Measurements from ENCODE around the gene PRR33. TPM values are rescaled to one million over a fixed set of nuclear protein-coding genes. Genes with fewer than 3 reads are reported as not detected.

Gene PRR33
- polyA plus RNA-seq, 6 donors from 2014 or later = 0.08 to 0.44 (median 0.16) TPM; not detected in 2

DNA sequence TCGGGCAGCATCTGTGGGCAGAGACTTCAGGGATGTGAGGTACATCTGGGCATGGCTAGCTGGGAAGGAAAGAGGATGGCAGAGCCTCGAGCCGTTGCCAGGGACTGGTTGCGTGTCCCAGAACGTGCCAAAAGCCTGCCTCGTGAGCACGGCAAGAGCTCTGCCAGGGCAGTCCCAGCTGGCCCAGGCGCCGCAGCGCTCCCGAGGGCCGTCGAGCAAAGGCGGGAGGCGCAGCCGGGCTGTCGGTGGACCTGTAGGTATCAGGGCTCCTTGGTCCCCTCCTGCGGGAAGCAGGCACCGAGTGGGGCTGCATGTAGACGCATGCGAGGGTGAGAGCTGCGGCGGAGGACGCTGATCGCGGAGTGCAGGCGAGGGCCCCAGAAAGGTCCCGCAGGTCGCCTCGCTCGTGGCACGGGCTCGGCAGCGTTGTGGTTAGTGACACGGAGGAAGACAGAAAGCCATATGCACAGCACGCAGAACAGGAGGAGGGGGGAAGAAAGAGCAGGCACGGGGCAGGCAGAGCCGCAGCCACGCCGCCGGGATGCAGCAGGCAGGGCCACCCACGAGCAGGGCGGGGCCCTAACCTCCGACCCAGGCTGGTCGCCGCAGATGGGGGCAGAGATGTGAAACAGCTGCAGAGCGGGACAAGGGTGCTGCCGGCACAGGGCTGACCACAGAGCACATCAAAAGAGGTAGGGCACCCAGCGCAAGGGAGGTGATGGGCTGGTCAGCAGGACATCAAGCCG, 20.8 kb downstream of the PRR33 start:
- no peaks in the 10 kb centered on the region for H3K27me3 Mint-ChIP-seq
- H3K9me3 Mint-ChIP-seq = no peaks in the 10 kb centered on the region
- peak overlapping the region in 3 of 6 donors; percentile 67 to 89 (median 78) for H3K27ac Mint-ChIP-seq
- peaks cover 47 to 64% (median 54%) of the 10 kb centered on the region in 3 donors for H3K4me1 Mint-ChIP-seq
- DNase-seq = no peak
- H3K4me3 Mint-ChIP-seq = peak overlapping the region in 4 of 8 donors; percentile 9 to 74 (median 30)
- ATAC-seq (ENCODE audit: low read depth in 2 of 2) = no peak
- H3K36me3 Mint-ChIP-seq = peaks cover 0 to 8% of the 10 kb centered on the region in 2 donors

DNA sequence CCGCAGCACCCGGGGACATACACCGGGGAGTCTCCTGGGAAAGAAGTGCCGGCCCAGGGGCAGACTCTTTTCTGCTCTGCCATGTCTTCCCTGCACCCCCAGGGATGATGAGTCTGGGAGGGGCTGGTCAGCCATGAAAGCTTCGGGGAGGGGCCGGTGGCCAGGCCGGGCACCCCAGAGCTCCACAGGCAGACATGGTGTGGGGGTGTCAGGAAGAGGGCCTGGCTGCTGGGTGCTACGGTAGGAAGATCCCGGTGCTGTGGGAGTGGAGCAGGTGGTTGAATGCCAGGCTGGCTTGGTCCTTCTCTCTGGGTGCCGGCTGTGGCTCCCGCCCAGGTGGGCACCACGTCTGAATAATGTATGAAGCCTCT, 21.4 kb downstream of the PRR33 start:
- Mint-ChIP-seq H3K36me3 (peaks cover 0 to 8% of the 10 kb centered on the region in 2 donors), H3K4me3 (peak overlapping the region in 3 of 8 donors; percentile 6 to 45 (median 16)), H3K4me1 (peaks cover 51 to 70% (median 57%) of the 10 kb centered on the region in 3 donors), H3K27me3 (no peaks in the 10 kb centered on the region), H3K27ac (peak overlapping the region in 2 of 6 donors; percentile 56 to 78), H3K9me3 (no peaks in the 10 kb centered on the region)
- no peak for DNase-seq
- no peak for ATAC-seq (ENCODE audit: low read depth in 2 of 2)

DNA sequence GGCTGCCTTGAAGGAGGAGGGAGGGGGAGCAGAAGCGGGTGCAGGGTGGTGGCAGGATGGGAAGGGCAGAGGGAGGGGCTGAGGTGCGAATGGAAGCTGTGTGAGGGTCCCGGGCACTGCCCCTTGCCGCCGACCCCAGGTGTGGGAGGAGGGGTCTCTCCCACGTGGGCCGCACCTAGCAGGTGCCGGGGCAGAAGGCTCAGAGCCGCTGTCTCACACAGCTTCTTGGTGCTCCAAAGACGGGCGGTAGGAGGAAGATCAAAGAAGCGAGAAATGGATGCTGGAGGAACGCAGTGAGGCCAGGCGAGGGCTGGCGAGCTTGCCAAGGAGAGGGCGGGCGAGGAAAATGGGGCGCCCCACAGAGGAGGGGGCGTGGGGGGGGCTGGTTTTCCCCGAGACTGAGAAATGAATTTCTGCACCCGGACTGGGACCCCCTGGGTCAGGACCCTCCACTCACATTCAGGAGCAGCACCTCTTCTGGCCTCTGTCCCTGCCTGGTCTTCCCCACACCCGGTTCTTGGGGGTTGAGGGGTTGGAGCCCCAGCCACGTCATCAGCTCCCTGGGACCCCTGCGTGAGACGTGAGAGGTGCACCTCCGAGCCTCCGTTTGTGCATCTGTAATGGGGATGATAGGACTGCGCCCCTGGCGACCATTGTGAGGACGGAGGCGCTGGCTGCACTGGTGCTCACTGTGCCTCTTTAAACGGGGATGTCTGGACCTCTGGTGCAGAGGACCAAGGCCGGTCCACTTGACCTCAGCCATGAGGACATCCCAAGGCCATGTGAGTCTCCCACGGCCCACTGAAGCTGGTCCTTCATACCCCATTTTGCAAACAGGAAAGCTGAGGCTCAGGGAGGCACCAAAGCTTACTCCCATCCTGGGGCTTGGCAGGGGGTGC, 22.0 kb downstream of the PRR33 start:
- H3K36me3 Mint-ChIP-seq = peaks cover 0 to 8% of the 10 kb centered on the region in 2 donors
- no peaks in the 10 kb centered on the region for H3K27me3 Mint-ChIP-seq
- no peak for DNase-seq
- peak overlapping the region in 4 of 8 donors; percentile 42 to 59 (median 46) for H3K4me3 Mint-ChIP-seq
- no peak for ATAC-seq (ENCODE audit: low read depth in 2 of 2)
- H3K4me1 Mint-ChIP-seq = peaks cover 52 to 77% (median 58%) of the 10 kb centered on the region in 3 donors
- H3K9me3 Mint-ChIP-seq = no peaks in the 10 kb centered on the region
- peak overlapping the region in 3 of 6 donors; percentile 69 to 74 (median 70) for H3K27ac Mint-ChIP-seq

- Mint-ChIP-seq H3K4me3 (peak overlapping the region in 3 of 8 donors; percentile 29 to 82 (median 30)), H3K27me3 (no peaks in the 10 kb centered on the region), H3K9me3 (no peaks in the 10 kb centered on the region), H3K4me1 (peaks cover 60 to 83% (median 68%) of the 10 kb centered on the region in 3 donors), H3K27ac (peak overlapping the region in 4 of 6 donors; percentile 32 to 74 (median 64)), H3K36me3 (peaks cover 0 to 8% of the 10 kb centered on the region in 2 donors)
- ATAC-seq (ENCODE audit: low read depth in 2 of 2) (no peak), DNase-seq (no peak)
Observed at GRCh38 chr11:1868636-1869291, 22.9 kb downstream of the PRR33 start.

DNA sequence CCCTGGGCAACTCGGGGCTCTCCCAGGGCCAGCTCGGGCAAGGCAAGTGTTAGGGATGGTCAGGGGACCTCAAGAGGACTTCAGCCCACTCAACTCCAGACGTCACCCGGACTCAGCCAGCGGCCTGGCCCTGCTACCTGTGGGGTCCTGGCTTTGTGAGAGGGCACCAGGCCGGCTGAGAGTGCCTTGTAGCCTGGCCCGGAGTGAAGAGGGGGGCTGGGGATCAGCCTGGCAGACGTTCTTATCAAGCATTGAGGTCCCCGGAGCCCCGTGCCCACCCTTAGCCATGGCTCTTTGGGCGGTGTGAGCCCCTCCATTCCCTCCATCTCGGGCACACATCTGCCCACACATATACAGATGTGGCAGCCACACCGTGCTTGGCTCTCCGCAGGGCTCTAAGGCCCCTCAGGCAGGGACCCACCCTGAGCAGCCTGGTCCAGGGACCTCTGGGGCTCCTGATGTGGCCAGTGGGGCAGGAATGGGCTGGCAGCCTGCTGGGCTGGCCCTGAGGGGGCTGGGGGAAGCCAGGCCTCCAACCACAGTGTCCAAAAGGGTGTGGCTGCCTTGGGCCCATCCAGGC, 23.5 kb downstream of the PRR33 start:
- Mint-ChIP-seq H3K27ac (peak overlapping the region in 1 of 6 donors; percentile 39), H3K4me3 (peak overlapping the region in 2 of 8 donors; percentile 11 to 44), H3K4me1 (peaks cover 61 to 86% (median 65%) of the 10 kb centered on the region in 3 donors)

GRCh38 chr11:1867381-1867780, 24.3 kb downstream of the PRR33 start:
- Mint-ChIP-seq H3K36me3 (peaks cover 0 to 8% of the 10 kb centered on the region in 2 donors), H3K4me3 (no peak overlapping the region), H3K9me3 (no peaks in the 10 kb centered on the region), H3K4me1 (peaks cover 56 to 87% (median 66%) of the 10 kb centered on the region in 3 donors), H3K27me3 (no peaks in the 10 kb centered on the region), H3K27ac (peak overlapping the region in 1 of 6 donors; percentile 39)
- DNase-seq (no peak), ATAC-seq (ENCODE audit: low read depth in 2 of 2) (no peak)

More for the DNA sequence above, 23.5 kb downstream of the PRR33 start:
- Mint-ChIP-seq H3K9me3 (no peaks in the 10 kb centered on the region), H3K36me3 (peaks cover 0 to 8% of the 10 kb centered on the region in 2 donors), H3K27me3 (no peaks in the 10 kb centered on the region)
- no peak for ATAC-seq (ENCODE audit: low read depth in 2 of 2)
- no peak for DNase-seq

DNA sequence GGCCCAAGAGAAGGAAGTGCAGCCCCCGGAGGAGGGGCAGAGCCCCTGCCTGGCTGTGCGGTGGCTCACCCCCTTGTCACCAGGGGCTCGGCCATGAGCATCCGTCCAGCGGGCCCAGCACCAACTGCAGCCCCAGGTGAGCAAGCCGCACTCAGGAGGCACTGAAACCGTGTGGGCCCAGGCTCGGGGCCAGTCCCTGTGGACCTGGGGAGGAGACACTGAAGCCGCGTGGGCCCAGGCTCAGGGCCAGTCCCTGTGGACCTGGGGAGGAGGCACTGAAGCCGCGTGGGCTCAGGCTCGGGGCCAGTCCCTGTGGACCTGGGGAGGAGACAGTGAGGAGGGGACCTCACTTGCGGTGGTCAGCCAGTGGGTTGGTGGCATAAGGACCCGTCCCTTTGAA, 24.9 kb downstream of the PRR33 start:
- peaks cover 51 to 81% (median 63%) of the 10 kb centered on the region in 3 donors for H3K4me1 Mint-ChIP-seq
- DNase-seq (no peak), ATAC-seq (ENCODE audit: low read depth in 2 of 2) (no peak)
- no peak overlapping the region for H3K4me3 Mint-ChIP-seq
- peak overlapping the region in 1 of 6 donors; percentile 20 for H3K27ac Mint-ChIP-seq
- no peaks in the 10 kb centered on the region for H3K27me3 Mint-ChIP-seq
- H3K36me3 Mint-ChIP-seq = peaks cover 0 to 8% of the 10 kb centered on the region in 2 donors
- no peaks in the 10 kb centered on the region for H3K9me3 Mint-ChIP-seq

GRCh38 chr11:1866226-1866625, 25.5 kb downstream of the PRR33 start:
- ATAC-seq (ENCODE audit: low read depth in 2 of 2) (no peak), DNase-seq (no peak)
- peaks cover 0 to 8% of the 10 kb centered on the region in 2 donors for H3K36me3 Mint-ChIP-seq
- no peaks in the 10 kb centered on the region for H3K9me3 Mint-ChIP-seq
- peak overlapping the region in 1 of 6 donors; percentile 57 for H3K27ac Mint-ChIP-seq
- peak overlapping the region in 1 of 8 donors; percentile 16 for H3K4me3 Mint-ChIP-seq
- peaks cover 47 to 75% (median 61%) of the 10 kb centered on the region in 3 donors for H3K4me1 Mint-ChIP-seq
- H3K27me3 Mint-ChIP-seq = no peaks in the 10 kb centered on the region

DNA sequence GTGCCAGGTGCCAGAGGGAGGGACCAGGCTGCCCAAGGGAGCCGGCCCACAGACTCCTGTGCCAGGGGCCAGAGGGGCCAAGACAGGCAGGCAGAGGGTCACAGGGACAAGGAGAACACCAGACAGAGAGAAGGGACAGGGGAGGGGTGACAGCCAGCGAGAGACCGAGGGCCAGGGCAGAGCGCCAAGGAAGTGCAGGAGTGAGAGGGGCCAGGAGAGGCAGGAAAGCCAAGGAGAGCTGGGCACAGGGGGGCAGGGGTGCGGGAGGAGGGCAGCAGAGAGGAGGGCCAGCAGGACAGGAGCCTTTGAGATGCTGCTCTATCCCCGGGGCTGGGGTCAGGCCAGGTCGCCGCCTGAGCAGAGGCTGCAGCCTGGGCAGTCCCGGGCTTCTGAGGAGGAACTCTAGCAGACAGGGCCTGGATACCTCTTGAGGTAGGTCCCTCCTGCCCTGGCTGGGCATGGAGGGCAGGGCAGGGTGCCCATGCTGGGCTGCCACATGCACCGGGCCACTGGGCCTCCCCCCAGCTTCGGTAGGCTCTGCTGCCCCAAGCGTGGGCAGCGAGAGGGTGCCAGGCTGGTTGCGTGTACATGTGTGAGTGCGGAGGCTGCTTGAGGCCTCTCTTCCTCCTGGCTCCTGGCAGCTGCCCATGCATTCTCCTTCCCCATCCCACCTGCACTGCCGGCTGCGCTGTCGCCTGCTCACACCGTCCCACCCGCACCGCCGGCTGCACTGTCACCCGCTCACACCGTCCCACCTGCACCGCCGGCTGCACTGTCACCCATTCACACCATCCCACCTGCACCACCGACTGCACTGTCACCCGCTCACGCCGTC, 26.6 kb downstream of the PRR33 start:
- Mint-ChIP-seq H3K4me1 (peaks cover 37 to 63% (median 51%) of the 10 kb centered on the region in 3 donors), H3K27ac (peak overlapping the region in 2 of 6 donors; percentile 82), H3K9me3 (no peaks in the 10 kb centered on the region), H3K36me3 (peaks cover 0 to 8% of the 10 kb centered on the region in 2 donors), H3K4me3 (no peak overlapping the region), H3K27me3 (no peaks in the 10 kb centered on the region)
- DNase-seq (no peak), ATAC-seq (ENCODE audit: low read depth in 2 of 2) (no peak)

GRCh38 chr11:1864231-1864630, 27.5 kb downstream of the PRR33 start:
- Mint-ChIP-seq H3K36me3 (peaks cover 0 to 5% of the 10 kb centered on the region in 2 donors), H3K9me3 (no peaks in the 10 kb centered on the region), H3K4me3 (no peak overlapping the region), H3K27ac (peak overlapping the region in 2 of 6 donors; percentile 51 to 90), H3K27me3 (no peaks in the 10 kb centered on the region), H3K4me1 (peaks cover 33 to 55% (median 47%) of the 10 kb centered on the region in 3 donors)
- ATAC-seq (ENCODE audit: low read depth in 2 of 2) (no peak), DNase-seq (no peak)

- no peak for ATAC-seq (ENCODE audit: low read depth in 2 of 2)
- DNase-seq = no peak
- no peaks in the 10 kb centered on the region for H3K9me3 Mint-ChIP-seq
- no peaks in the 10 kb centered on the region for H3K27me3 Mint-ChIP-seq
- peak overlapping the region in 2 of 6 donors; percentile 51 to 90 for H3K27ac Mint-ChIP-seq
- peak overlapping the region in 1 of 8 donors; percentile 47 for H3K4me3 Mint-ChIP-seq
- H3K36me3 Mint-ChIP-seq = no peaks in the 10 kb centered on the region
- peaks cover 26 to 51% (median 46%) of the 10 kb centered on the region in 3 donors for H3K4me1 Mint-ChIP-seq
Observed at GRCh38 chr11:1863352-1864216, 28.1 kb downstream of the PRR33 start.

Measured in naive B cell (primary cell).